ENCODE measurements around the gene TRERF1.
A peak's percentile ranks its signal among the peaks of the same experiment; 100 is the strongest.
"Not testable (repeated sequence)": the region's sequence is repeated elsewhere in the genome, so short reads cannot be mapped to it uniquely, and the experiment has no call there.

The TRERF1 gene

GRCh38 chr6:42445955-42446354, 5.8 kb downstream of the TRERF1 start:
- H3K4me3 Mint-ChIP-seq; H3K27me3 Mint-ChIP-seq; H3K9me3 Mint-ChIP-seq; intact Hi-C loops (cut with micrococcal nuclease): not testable (repeated sequence)
- H3K36me3 Mint-ChIP-seq (ENCODE audit: low read depth) = peaks cover 43% of the 10 kb centered on the region
- peak overlapping the region; percentile 8 for H3K27ac Mint-ChIP-seq
- peaks cover 86% of the 10 kb centered on the region for H3K4me1 Mint-ChIP-seq (ENCODE audit: low read depth)

DNA sequence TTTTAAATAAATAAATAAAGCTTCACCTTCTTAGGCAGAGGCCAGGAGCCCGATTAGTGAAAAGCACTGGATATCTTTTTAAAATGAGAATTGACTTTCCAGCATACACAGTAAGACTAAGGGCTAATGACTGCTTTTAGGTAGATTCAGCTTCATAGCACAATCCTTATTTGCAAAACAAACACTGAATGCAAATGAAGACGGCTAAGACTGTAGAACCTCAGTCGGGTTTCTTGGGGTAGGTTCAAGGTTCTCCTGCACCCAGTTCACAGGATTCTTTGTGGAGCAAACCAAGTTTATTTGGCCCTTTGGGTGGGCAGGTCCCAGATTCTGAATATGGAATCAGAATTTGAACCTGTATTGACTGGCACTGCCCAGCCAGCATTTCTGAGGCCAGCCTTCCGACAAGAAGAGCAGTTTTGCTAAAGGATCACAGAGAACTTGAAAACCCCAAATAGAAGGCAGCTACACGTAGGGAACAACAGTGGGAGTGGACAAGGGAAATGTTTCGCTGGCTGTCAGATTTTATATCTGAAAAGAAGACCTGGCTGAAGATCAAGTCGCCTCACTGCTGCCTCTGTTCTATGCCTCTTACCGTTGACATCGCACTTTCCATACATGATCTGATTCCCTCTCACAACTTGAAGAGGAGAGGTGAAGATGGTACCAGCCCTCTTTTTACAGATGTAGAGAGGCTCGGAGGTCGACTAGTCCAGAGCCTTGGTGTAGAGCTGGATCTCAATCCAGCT, 8.2 kb downstream of the TRERF1 start:
- H3K27me3 Mint-ChIP-seq = no peaks in the 10 kb centered on the region
- no peak overlapping the region for H3K27ac Mint-ChIP-seq
- intact Hi-C loops (cut with micrococcal nuclease) = no loop called here
- peaks cover 47% of the 10 kb centered on the region for H3K36me3 Mint-ChIP-seq (ENCODE audit: low read depth)
- H3K4me1 Mint-ChIP-seq (ENCODE audit: low read depth) = peaks cover 85% of the 10 kb centered on the region
- H3K4me3 Mint-ChIP-seq = no peak overlapping the region
- H3K9me3 Mint-ChIP-seq = no peaks in the 10 kb centered on the region

GRCh38 chr6:42441697-42442081, 10.0 kb downstream of the TRERF1 start:
- H3K4me3 Mint-ChIP-seq = no peak overlapping the region
- H3K27ac Mint-ChIP-seq = peak overlapping the region; percentile 49
- peaks cover 73% of the 10 kb centered on the region for H3K4me1 Mint-ChIP-seq (ENCODE audit: low read depth)
- no peaks in the 10 kb centered on the region for H3K27me3 Mint-ChIP-seq
- H3K36me3 Mint-ChIP-seq (ENCODE audit: low read depth) = peaks cover 42% of the 10 kb centered on the region
- intact Hi-C loops (cut with micrococcal nuclease) = no loop called here
- no peaks in the 10 kb centered on the region for H3K9me3 Mint-ChIP-seq

DNA sequence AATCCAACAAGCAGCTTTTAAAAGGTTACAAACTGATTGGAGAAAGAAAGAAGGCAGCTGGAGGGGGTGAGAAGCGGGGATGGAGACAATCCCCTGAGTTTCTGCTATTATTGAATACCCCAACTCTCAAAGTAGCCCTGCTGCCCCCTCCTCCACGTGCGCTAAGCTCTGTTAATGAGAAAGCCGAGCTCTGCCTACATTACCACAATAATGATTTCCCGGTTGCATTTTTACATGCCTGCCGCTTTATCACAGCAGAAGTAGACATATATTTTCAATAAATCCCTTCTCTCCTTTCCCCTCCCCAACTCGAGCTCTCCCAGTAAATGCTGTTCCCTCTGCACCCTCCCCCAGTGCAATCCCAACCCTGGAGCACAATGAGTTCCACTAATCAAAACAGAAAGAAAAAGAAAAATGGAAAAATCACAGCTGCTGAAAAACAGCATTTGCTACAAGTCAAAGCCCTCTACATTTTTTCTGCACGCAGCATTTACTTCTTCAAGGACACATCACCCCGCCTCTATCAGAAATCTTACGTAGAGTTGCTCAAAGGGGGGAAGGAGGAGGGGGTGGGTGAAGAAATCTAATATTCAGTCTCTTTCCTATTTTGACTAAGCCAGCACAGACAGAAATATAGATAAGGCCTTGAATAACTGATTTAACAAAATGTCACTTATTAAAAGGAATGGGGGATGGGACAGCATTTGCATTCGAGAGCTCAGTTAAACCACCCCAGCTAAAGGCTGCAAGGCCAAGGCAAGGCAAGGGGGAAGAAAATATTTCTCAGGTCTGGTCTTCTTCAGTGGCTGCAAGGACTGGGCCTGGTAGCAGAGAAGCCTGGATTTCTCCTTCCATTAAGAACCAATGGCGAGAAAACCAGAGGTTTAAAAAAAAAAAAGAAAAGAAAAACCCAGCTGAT, 10.7 kb downstream of the TRERF1 start:
- Mint-ChIP-seq H3K27me3 (no peaks in the 10 kb centered on the region), H3K4me3 (no peak overlapping the region), H3K9me3 (no peaks in the 10 kb centered on the region), H3K27ac (peak overlapping the region; percentile 49), H3K36me3 (ENCODE audit: low read depth) (peaks cover 37% of the 10 kb centered on the region), H3K4me1 (ENCODE audit: low read depth) (peaks cover 66% of the 10 kb centered on the region)
- intact Hi-C loops (cut with micrococcal nuclease) = no loop called here

- Mint-ChIP-seq H3K4me1 (ENCODE audit: low read depth) (peaks cover 56% of the 10 kb centered on the region), H3K27me3 (no peaks in the 10 kb centered on the region), H3K27ac (no peak overlapping the region), H3K4me3 (no peak overlapping the region), H3K9me3 (peaks cover 4% of the 10 kb centered on the region), H3K36me3 (ENCODE audit: low read depth) (peaks cover 30% of the 10 kb centered on the region)
- intact Hi-C loops (cut with micrococcal nuclease) = no loop called here
Observed at GRCh38 chr6:42440027-42440426, 11.7 kb downstream of the TRERF1 start.

- Mint-ChIP-seq H3K27ac (no peak overlapping the region), H3K27me3 (no peaks in the 10 kb centered on the region), H3K9me3 (peaks cover 23% of the 10 kb centered on the region), H3K4me3 (no peak overlapping the region), H3K36me3 (ENCODE audit: low read depth) (peaks cover 38% of the 10 kb centered on the region), H3K4me1 (ENCODE audit: low read depth) (peaks cover 38% of the 10 kb centered on the region)
- intact Hi-C loops (cut with micrococcal nuclease) = no loop called here
Observed at GRCh38 chr6:42436825-42437224, 14.9 kb downstream of the TRERF1 start.

GRCh38 chr6:42434237-42434636, 17.5 kb downstream of the TRERF1 start:
- no peak overlapping the region for H3K27ac Mint-ChIP-seq
- peaks cover 58% of the 10 kb centered on the region for H3K36me3 Mint-ChIP-seq (ENCODE audit: low read depth)
- no peaks in the 10 kb centered on the region for H3K27me3 Mint-ChIP-seq
- H3K4me1 Mint-ChIP-seq (ENCODE audit: low read depth) = peaks cover 40% of the 10 kb centered on the region
- no peak overlapping the region for H3K4me3 Mint-ChIP-seq
- intact Hi-C loops (cut with micrococcal nuclease) = no loop called here
- H3K9me3 Mint-ChIP-seq = peaks cover 23% of the 10 kb centered on the region

DNA sequence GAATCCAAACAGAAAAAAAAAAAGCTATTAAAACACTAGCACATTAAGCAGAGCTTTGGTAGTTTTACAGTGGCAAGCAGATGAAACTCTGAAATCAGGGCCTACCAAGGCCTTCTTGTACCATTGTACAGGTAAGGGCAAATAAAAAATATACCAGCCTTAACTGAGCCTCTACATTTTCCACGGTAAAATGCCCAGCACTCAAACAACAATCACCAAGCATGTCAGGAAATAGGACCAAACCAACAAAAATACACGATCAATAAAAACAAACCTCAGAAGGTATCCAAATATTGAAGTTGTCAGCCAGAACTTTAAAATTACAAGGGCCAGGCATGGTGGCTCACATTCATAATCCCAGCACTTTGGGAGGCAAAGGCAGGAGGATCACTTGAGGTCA, 18.3 kb downstream of the TRERF1 start:
- H3K4me3 Mint-ChIP-seq = no peak overlapping the region
- peaks cover 54% of the 10 kb centered on the region for H3K36me3 Mint-ChIP-seq (ENCODE audit: low read depth)
- intact Hi-C loops (cut with micrococcal nuclease) = no loop called here
- no peaks in the 10 kb centered on the region for H3K27me3 Mint-ChIP-seq
- no peak overlapping the region for H3K27ac Mint-ChIP-seq
- H3K4me1 Mint-ChIP-seq (ENCODE audit: low read depth) = peaks cover 40% of the 10 kb centered on the region
- H3K9me3 Mint-ChIP-seq = peaks cover 23% of the 10 kb centered on the region

DNA sequence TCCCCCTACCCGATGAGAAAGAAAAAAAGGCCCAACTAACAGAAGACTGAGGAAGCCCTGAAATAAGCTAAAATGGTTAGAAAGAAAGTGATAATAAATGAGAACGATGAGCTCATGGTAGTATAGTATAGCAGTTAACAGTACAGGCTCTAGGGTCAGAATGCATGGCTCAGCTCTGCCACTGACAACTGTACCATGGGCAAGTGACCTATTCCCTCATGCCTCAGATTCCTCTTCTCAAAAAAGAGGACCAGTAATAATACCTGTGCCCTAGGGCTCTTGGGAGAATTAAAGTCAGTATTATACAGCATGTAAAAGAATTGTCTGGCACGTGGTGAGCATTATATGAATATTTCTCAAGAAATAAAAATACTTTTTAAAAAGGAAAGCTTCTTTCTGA, 19.8 kb downstream of the TRERF1 start:
- intact Hi-C loops (cut with micrococcal nuclease) = no loop called here
- Mint-ChIP-seq H3K4me3 (no peak overlapping the region), H3K36me3 (ENCODE audit: low read depth) (peaks cover 48% of the 10 kb centered on the region), H3K27me3 (no peaks in the 10 kb centered on the region), H3K9me3 (peaks cover 23% of the 10 kb centered on the region), H3K4me1 (ENCODE audit: low read depth) (peaks cover 41% of the 10 kb centered on the region), H3K27ac (peak overlapping the region; percentile 52)

DNA sequence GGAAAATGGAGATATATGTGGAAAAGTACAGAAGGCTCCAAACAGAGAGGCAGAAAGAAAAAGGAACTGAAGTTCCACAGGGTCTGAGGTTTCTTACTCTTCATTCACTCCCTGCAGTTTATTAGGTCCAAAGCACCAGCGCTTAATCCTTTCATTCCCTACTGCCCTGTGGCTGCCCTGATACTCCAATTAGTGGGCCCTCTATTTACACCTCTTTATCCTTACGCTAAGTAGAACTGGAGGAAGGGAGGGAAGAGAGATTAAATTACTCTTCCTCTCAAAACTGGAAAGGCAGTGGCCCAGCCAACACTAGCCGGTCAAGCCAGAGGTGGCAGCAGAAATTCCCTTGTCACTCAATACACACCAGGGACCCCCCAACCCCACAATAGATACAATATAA, 20.4 kb downstream of the TRERF1 start:
- no peaks in the 10 kb centered on the region for H3K27me3 Mint-ChIP-seq
- H3K36me3 Mint-ChIP-seq (ENCODE audit: low read depth) = peaks cover 48% of the 10 kb centered on the region
- no peak overlapping the region for H3K4me3 Mint-ChIP-seq
- peak overlapping the region; percentile 52 for H3K27ac Mint-ChIP-seq
- H3K4me1 Mint-ChIP-seq (ENCODE audit: low read depth) = peaks cover 42% of the 10 kb centered on the region
- intact Hi-C loops (cut with micrococcal nuclease) = no loop called here
- peaks cover 23% of the 10 kb centered on the region for H3K9me3 Mint-ChIP-seq

DNA sequence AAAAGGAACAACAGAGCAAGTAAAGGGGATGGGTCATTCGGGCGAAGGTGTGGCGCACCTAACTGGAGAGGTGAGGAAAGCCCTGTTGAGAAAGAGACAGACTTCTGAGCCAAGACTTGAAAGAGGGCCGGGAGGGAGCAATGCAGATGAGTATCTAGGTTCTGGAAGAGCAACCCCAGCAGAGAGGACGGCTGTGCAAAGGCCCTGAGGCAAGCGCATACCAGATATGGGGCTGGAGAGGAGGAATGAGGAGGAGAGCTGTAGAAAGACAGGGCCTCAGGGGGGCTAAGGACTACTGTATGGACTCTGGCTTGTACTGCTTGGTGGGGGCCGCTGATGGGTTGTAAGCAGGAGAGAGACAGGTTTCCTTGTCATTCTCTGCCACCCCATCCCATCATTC, 21.9 kb downstream of the TRERF1 start:
- Mint-ChIP-seq H3K4me1 (ENCODE audit: low read depth) (peaks cover 58% of the 10 kb centered on the region), H3K27ac (peak overlapping the region; percentile 79), H3K36me3 (ENCODE audit: low read depth) (peaks cover 53% of the 10 kb centered on the region), H3K9me3 (peaks cover 18% of the 10 kb centered on the region), H3K27me3 (no peaks in the 10 kb centered on the region), H3K4me3 (no peak overlapping the region)
- intact Hi-C loops (cut with micrococcal nuclease) = no loop called here

DNA sequence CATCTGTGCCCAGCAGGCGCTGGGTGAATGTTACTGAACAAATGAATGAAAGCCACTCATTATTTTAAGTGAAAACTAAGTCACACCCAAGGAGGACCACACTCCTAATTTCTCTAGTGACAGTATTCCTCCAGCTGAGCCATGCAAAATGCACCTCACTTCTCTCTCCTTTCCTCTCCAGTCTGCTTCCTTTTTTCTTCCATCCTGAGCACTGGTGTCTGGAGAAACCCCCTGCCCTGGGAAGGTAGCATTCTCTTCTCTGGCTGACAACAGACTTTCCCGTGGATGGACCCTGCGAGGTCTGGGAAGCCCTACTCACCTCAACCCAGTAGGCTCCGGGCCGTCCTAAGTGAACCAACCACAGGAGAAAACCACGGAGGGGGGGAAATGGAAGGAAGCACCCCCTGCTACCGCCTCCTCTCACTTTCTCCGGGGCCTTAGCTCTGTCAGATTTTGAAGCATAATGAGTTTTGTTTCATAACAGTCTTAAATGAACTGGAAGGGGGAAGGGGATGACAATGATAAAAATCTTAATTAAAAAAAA, 22.6 kb downstream of the TRERF1 start:
- H3K9me3 Mint-ChIP-seq = peaks cover 10% of the 10 kb centered on the region
- intact Hi-C loops (cut with micrococcal nuclease) = no loop called here
- peaks cover 51% of the 10 kb centered on the region for H3K36me3 Mint-ChIP-seq (ENCODE audit: low read depth)
- peaks cover 63% of the 10 kb centered on the region for H3K4me1 Mint-ChIP-seq (ENCODE audit: low read depth)
- H3K4me3 Mint-ChIP-seq = peak overlapping the region; percentile 27
- no peaks in the 10 kb centered on the region for H3K27me3 Mint-ChIP-seq
- peak overlapping the region; percentile 79 for H3K27ac Mint-ChIP-seq

DNA sequence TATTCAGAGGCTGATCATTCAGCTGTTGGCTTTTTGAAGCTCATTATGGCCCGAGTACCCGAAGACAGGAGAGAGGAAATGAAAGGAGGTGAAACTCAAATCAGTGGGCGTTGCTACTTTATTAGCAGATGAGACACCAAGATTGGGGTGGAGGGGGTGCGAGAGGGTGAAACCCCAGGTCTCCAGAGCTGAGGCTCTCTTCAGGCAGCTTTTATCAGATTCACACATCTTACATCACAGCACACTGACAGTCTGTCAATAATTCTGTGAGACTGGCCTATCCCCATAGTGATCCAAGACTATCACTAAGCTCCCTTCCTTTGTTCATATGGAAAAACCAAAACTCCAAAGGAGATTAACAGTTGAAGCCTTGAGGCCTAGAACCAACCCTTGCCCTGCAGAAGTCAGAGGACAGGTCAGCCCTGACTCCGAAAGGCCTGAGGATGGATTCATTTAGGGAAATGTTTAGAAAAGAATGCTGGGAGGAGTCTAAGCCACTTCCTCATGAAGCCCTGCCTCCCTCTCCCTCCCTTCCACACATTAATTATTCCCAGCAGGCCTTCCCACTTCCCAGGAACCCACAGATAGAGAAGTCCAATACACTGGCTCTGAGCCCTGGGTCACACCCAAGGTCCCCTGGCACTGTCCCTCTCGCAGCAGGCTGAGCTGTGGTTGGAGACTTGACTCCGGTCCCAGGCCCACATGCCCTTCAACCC, 23.2 kb downstream of the TRERF1 start:
- Mint-ChIP-seq H3K4me1 (ENCODE audit: low read depth) (peaks cover 64% of the 10 kb centered on the region), H3K27me3 (no peaks in the 10 kb centered on the region), H3K27ac (peak overlapping the region; percentile 79), H3K9me3 (peaks cover 4% of the 10 kb centered on the region), H3K36me3 (ENCODE audit: low read depth) (peaks cover 45% of the 10 kb centered on the region), H3K4me3 (peak overlapping the region; percentile 27)
- intact Hi-C loops (cut with micrococcal nuclease) = no loop called here

- peak overlapping the region; percentile 79 for H3K27ac Mint-ChIP-seq
- H3K4me1 Mint-ChIP-seq (ENCODE audit: low read depth) = peaks cover 70% of the 10 kb centered on the region
- no peaks in the 10 kb centered on the region for H3K27me3 Mint-ChIP-seq
- H3K36me3 Mint-ChIP-seq (ENCODE audit: low read depth) = peaks cover 44% of the 10 kb centered on the region
- intact Hi-C loops (cut with micrococcal nuclease) = no loop called here
- H3K4me3 Mint-ChIP-seq = no peak overlapping the region
- no peaks in the 10 kb centered on the region for H3K9me3 Mint-ChIP-seq
Observed at GRCh38 chr6:42427871-42428270, 23.9 kb downstream of the TRERF1 start.

Measured in dendritic cell treated with granulocyte-macrophage colony-stimulating factor and Interleukin-4, amounts not matched to agents 40 ng/mL and 50 ng/mL, for 4 days (primary cell).